ENCODE data around the gene RASGRP1. TPM values are rescaled to one million over a fixed set of nuclear protein-coding genes. Genes with fewer than 3 reads are reported as not detected.

RASGRP1 gene
- total RNA-seq, 1 experiment from 2014 or later: 0.85 TPM

- H2BK12ac ChIP-seq (ENCODE audit: insufficient read length, low read depth, low read length): no peak overlapping the region
- no peak overlapping the region for H3K23ac ChIP-seq (ENCODE audit: insufficient read length, low read depth, low read length)
- H2BK5ac ChIP-seq (ENCODE audit: insufficient read length, low read length): no peak overlapping the region
- no peak overlapping the region for H3K56ac ChIP-seq (ENCODE audit: insufficient read length, low read depth, low read length)
- H3K27ac Mint-ChIP-seq: peak overlapping the region in 1 of 3 experiments; percentile 53; a peak in 1 of 7 replicates
- no peak overlapping the region for H3T11ph ChIP-seq (ENCODE audit: low read length)
- H2AK5ac ChIP-seq (ENCODE audit: insufficient read length, low read length): no peak overlapping the region
- no peak overlapping the region for H3K27ac ChIP-seq (ENCODE audit: insufficient read length, low read depth, low read length)
- no peak overlapping the region for H3K4me3 Mint-ChIP-seq
- H3K27me3 Mint-ChIP-seq (ENCODE audit: low read depth): peaks cover 11% of the 10 kb centered on the region
- H4K20me1 ChIP-seq (ENCODE audit: control insufficient read depth, insufficient read depth, insufficient read length): no peaks in the 10 kb centered on the region
- no peak for DNase-seq
- H3K18ac ChIP-seq (ENCODE audit: insufficient read length, low read depth, low read length): no peak overlapping the region
- no peak overlapping the region for H3K4me2 ChIP-seq (ENCODE audit: insufficient read depth, insufficient read length, low read length)
- no peaks in the 10 kb centered on the region for H3K79me1 ChIP-seq (ENCODE audit: insufficient read depth, low read depth, low read length, poor library complexity, severe bottlenecking)
- no peak for TF ChIP-seq CTCF (conservative IDR thresholded peaks at IDR 0.05)
- peaks cover 5 to 10% of the 10 kb centered on the region in 2 experiments for H3K4me1 Mint-ChIP-seq
- H2BK20ac ChIP-seq (ENCODE audit: low read depth, low read length, poor library complexity, severe bottlenecking): no peak overlapping the region
- H3K27me3 ChIP-seq (ENCODE audit: insufficient read depth, low read length): no peaks in the 10 kb centered on the region; the same call in 1 of the 2 replicates
- no peak overlapping the region for H4K8ac ChIP-seq (replicated peaks; ENCODE audit: insufficient read length, low read depth, low read length)
- no peak overlapping the region for H4K5ac ChIP-seq (ENCODE audit: insufficient read length, low read depth, low read length)
- no peak overlapping the region for H3K14ac ChIP-seq (ENCODE audit: insufficient read depth, low read length)
- no peaks in the 10 kb centered on the region for H3K23me2 ChIP-seq (ENCODE audit: insufficient read length, low read depth, low read length, poor library complexity, severe bottlenecking)
- H3K9me3 Mint-ChIP-seq: no peaks in the 10 kb centered on the region
- no peak overlapping the region for H3K9ac ChIP-seq (ENCODE audit: extremely low read depth, insufficient read length, low read length)
- H4K91ac ChIP-seq (ENCODE audit: insufficient read length, low read depth, low read length): no peak overlapping the region
- no peak overlapping the region for H2BK15ac ChIP-seq (ENCODE audit: low read depth, low read length)
- no peaks in the 10 kb centered on the region for H3K4me1 ChIP-seq (ENCODE audit: insufficient read depth, low read length)
- no peak overlapping the region for H2AFZ ChIP-seq (ENCODE audit: low read length)
- H3K79me2 ChIP-seq (ENCODE audit: insufficient read depth, low read length): no peaks in the 10 kb centered on the region
- no peaks in the 10 kb centered on the region; a peak in 1 of 7 replicates for H3K36me3 Mint-ChIP-seq (ENCODE audit: insufficient read depth in 1 of 3, low read depth in 3 of 3)
- H2BK120ac ChIP-seq (ENCODE audit: low read depth, low read length, poor library complexity, severe bottlenecking): no peak overlapping the region
- no peak overlapping the region for H3K4ac ChIP-seq (ENCODE audit: low read depth, low read length)
- no CpG with 5 or more reads among the region's 6 CpGs for WGBS (ENCODE audit: extremely low coverage, insufficient read length, low lambda C conversion rate)
- H3K9me3 ChIP-seq (ENCODE audit: control insufficient read depth, low read depth, low read length): no peaks in the 10 kb centered on the region
Observed at GRCh38 chr15:38558372-38559059, 6.1 kb downstream of the RASGRP1 start.
